ENCODE results near the gene MYZAP. TPM values are rescaled to one million over a fixed set of nuclear protein-coding genes. Genes with fewer than 3 reads are reported as not detected.

Gene MYZAP
- total RNA-seq, 1 donor from 2014 or later: 1.6 TPM

DNA sequence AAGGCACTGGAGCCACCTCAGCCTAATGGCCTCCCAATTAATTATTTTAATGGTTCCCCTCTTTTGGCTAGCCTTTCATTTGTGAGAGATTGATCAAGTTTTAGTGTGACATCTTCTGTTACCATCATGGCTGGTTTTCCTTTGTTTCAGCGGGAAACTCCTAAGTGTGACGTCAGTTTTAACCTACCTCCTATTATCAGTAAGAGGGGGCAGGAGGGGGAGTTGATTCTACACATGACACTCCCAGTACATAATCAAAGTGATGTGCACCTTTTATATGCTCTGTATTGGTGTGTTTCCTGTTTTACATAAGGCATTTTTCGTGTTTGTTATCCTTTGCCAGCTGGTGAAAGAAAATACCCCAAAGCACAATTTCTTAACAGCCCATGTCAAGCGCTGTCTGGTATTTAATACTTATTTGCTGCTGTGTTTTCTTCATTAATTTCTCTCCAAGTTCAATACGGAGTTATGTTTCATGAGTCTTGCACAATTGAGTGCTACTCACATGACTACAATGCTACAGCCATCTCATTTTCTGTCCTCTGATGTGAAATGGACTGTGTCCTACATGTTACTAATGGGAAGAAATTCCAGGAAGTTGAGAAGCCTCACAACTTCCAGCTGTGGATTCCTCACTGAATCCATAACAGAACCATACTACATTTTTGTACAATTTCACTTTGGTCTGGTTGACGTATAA, 62.6 kb downstream of the MYZAP start:
- FAIRE-seq: no peak
- no peak for DNase-seq (ENCODE audit: low spot score in 2 of 2)

DNA sequence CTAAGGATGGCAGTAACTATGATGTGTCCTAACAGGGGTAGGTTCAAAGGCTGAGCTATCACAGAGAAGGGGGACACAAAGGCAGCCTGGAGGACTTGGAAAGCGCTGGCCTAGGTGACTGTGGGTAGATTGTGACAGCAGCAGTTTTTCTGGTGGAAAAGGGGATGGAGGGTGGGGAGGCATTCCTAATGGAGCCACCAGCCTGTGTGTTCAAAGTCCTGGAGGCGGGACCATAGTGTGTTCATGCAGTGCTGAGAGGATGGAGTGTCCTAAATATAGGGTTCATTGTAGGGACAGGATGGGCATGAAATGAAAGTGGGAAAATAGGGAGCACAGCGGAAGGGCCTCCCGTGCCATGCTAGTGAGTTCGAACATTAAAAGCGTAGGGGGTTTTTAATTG, 63.3 kb downstream of the MYZAP start:
- DNase-seq (ENCODE audit: low spot score in 2 of 2): no peak
- FAIRE-seq: no peak

DNA sequence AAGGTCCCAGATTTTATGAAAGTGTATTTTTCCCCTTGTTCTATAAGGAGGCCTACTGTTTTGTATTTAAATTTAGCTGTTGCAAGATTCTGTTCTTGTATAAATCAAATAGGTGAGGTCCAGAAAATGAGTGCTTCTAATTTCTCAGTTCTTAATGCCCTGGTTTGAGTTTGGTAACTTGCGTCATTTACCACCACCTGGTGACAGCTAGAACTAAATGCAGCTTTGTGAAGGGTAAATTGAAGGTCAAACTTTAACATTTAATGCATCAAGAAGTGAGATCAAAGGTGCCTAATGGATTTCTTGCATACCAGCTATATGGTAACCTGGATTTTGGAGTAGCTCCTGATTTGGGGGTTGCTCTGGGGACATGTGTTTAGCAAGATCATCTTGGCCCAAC, 64.1 kb downstream of the MYZAP start:
- DNase-seq (ENCODE audit: low spot score in 2 of 2) (no peak), FAIRE-seq (no peak)

DNA sequence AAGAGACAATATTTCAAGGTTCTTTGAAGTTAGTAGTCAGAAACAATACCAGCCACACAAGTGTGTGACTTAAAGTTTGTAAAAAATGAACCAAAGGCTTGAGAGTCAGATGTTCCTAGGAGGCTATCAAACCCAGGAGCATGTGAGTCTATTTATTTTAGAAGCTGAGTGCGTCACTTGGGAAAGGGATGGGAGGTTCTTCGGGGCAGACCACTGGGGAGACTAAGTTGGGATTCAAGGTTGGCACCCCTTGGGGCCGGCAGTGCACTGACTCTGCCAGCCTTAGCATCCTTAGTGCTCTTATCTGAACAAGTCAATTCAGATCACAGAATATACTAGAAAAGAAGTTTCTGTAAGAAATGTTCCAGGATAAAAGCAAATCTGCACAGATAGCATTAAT, 64.7 kb downstream of the MYZAP start:
- no peak for DNase-seq (ENCODE audit: low spot score in 2 of 2)
- no peak for FAIRE-seq

DNA sequence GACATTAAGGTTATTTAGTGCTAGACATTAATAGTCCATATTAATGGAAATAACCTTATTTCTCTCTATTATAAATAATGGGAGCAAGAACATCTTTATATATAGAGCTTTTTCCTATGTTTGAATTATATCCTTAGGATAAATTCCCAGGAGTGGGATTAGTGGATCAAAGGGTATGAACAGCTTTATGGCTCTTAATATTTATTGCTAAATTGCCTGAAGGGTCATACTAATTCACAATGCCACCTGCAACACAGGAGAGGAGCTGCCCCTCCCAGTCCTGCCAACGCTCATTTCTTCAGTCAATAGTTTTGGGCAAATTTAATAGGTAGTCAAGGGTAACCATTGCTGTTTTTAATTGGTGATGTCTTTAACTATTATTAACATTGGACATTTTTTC, 65.9 kb downstream of the MYZAP start:
- no peak for DNase-seq (ENCODE audit: low spot score in 2 of 2)

DNA sequence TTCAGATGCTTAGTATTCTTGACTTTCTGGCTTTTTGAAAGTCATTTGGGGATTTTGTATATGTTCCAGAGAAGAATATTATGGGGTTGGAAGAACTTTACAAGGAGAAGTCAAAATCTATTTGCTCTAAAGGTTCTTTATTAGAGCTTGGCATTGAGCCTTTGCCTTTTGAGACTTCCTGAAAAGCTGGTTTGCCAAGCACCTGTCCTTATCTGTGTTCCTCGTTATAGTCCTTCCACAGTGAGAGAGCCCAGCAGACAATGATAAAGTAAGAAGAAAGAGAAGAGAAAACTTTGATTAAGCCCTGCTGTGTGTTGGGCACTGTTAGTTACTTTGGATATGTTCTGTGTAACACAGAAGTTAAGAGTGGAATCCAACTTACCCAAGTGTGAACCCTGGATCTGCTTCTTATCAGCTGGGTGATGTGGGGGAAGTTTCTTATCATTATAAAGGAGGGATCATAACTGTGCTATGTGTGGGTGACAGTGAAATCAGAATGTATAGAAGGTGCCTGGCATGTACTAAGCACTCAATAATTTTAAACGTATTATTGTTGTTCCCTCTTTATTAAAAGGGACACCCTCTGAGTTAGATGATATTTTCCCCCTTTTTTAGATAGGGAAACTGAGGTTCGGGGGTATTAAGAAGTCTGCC, 70.5 kb downstream of the MYZAP start:
- FAIRE-seq: no peak

More for the DNA sequence above, 65.9 kb downstream of the MYZAP start:
- no peak for FAIRE-seq

DNA sequence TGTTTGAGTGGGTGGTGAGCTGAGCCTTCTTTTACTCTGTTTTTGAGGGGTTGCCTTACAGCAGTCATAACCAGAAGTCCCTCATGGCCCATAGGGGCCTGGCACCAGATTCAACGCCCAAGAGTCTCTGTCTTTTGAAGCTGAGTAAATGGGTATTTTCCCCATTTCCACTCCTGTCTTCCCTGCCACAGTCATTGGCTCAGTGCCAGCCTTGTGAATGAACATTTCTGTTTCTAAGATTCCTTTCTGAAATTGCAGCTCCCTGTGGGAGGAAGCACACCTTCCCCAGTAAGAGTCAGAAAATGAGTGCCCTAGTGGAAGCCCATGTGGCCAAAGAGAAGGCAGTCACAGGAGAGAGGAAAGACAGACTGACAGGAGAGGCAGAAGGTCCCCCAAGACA, 71.1 kb downstream of the MYZAP start:
- DNase-seq (ENCODE audit: low spot score in 2 of 2) (no peak), FAIRE-seq (no peak)

More for the DNA sequence above, 70.5 kb downstream of the MYZAP start:
- no peak for DNase-seq (ENCODE audit: low spot score in 2 of 2)

DNA sequence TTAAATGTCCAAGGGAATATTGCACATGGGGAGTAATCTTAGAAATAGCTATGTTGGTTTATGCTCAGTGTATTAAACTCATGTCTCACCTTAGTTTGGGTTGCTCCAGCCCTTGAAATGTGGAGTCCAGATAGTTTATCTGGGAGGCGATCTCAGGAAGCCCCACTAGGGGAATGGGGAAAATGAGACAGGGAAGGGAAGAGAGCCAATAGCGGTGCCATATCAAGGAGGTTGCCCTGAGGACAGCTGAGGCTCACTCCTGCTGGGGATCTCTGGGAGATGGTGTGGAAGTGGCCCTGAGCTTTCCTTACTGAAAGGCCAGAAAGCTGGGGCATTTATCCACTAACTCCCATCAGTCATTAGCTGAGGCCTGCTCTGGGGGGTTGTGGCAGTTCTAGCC, 71.6 kb downstream of the MYZAP start:
- no peak for FAIRE-seq
- DNase-seq (ENCODE audit: low spot score in 2 of 2): no peak

DNA sequence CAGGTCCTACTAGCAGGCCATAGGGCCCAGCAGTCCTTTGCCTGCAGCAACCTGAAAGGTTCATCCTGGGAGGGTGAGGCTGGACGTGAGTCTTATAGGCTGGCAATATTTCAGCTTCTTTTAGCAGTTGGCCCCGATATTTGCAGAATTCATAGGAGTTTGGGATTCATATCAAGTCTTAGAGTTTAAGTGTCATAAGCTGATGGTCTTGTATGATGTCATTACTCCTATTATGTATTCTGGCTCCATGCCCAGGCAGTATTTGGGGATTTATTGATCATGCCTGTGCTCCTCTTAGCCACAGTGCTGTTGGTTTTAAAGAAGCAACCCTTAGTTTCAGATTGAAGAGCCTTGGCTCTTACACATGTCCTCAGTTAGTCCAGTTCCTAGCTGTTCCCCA, 73.5 kb downstream of the MYZAP start:
- FAIRE-seq (no peak), DNase-seq (ENCODE audit: low spot score in 2 of 2) (no peak)

DNA sequence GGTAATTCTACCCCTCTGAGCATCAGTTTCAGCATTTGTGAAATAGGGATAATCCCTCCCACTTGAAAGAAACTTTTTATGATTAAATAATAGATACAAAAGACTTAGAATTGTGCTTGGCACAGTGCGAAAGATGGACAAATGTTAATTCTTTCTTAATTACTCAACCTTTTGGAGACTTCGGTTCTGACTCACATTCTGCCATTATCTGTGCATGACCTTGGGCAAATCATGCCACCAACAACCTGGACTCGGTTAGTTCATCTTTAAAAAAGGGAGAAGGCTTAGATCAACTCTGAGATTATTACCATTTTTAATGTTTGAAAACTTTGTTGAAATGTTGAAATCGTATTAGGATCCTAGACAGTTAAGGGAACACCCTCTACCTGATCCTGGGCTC, 74.2 kb downstream of the MYZAP start:
- FAIRE-seq (no peak), DNase-seq (ENCODE audit: low spot score in 2 of 2) (no peak)

DNA sequence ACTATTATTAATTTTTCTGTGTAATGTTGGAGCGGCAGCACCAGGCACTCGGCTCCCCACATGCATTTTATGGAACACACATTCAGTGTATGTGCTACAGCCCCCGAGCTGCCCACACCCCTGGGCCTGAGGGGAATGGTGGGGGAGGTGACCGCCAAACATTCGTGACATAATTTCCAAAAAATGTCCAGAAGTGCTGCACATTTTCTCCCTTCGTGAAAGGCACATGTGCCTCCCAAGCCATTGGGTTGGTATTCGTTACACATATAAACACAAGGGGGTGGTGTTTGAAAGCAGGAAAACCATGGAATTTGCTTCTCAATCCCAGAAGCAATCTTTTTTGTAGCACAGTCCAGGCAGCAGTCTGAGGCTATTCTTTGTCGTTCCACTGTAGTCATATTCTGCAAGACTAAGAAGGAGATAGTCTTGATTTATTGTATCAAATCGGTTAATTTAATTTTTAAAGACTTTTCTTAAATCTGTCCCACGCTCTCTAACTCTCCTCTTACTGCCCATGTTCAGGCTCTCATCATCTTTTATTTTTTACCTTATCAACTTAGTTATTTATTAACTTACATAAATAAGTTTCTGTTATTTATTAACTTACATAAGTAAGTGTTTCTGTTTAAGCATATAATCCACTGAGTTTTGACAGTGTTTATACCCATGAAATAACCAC, 75.6 kb downstream of the MYZAP start:
- peak; percentile 2 to 24 for DNase-seq (ENCODE audit: low spot score in 2 of 2)
- no peak for FAIRE-seq

DNA sequence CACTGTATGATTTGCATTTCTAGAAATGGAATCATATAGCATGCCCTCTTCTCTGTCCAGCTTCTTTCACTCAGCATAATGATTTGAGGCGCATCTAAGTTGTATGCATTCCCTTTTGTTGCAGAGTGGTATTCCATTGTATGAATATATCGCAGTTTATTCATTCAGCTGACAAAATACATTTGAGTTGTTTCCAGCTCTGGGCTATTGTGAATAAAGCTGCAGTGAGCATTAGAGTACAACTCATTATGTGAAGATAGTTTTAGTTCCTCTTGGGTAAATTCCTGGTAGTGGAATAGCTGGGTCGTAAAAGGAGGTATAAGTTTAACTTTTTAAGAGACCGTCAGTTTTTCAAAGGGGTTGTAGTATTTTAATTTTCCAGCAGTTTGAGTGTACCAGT, 76.3 kb downstream of the MYZAP start:
- DNase-seq (ENCODE audit: low spot score in 2 of 2): no peak
- no peak for FAIRE-seq

DNA sequence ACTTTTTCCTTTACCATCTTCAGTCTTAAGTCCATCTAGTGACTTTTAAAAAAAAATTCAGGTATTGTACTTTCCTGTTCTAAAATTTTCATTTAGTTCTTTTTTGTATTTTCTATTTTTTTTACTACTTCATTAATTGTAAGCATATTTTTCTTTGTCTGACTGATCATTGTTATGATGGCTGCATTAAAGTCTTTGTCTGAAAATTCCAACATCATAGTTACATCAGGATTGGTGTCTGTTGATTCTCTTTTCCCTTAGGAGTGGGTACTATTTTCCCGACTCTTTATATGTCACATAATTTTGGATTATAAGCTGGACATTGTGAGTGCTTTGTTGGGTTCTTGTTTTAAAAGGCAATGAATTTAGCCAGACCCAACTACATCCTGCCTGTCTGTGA, 79.9 kb downstream of the MYZAP start:
- FAIRE-seq: peak; percentile 72
- no peak for DNase-seq (ENCODE audit: low spot score in 2 of 2)

DNA sequence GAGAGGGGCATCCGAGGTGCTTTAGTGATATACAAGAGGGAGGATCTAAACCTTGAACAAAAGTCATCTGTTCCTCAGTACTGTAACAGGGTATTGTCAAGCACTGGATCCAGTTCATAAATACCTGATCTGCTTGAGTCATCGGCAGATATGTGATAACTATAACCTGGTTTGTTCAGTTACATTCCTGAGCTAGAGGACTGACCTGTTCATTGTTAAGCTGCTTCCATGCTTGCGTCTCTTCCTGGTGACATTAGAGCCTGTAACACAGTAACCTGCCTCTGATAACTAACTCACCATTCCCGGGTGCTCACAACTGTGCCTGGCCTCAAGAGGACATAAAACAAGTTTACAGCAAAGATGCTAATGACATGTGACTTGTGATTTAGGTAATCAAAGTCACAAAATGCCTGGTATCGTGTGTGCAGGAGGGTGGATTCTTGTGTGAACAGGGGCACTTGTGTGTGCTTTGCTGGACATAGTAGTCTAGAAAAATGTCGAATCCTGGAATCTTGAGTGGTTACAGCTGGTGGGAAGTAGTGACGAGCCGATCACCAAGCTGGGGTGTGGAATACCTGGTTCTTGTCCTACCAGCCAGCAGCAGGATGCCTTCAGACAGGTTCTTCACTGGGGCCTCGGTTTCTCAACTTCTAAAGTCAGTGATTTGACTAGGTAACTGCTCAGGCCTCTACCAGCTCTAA, 83.9 kb downstream of the MYZAP start:
- DNase-seq (ENCODE audit: low spot score in 2 of 2) (no peak), FAIRE-seq (no peak)

DNA sequence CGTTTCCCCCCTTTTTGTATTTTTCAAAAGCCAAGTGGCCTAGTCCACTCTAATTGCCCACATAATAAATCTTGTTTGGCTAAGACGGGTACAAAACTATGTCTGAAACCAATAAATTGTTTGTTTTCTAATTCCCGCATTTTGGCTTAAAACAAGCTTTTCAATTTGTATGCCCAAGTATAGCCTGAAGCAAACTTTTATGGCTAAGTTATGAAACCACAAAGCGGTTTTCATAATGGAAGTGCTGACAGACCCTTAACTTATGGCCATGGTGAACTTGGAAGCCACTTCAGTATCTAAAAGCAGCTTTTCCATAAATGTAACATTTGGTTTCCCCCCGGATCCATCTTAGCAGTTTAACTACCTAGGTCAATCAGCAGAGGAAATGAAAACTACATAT, 84.9 kb downstream of the MYZAP start:
- FAIRE-seq (no peak), DNase-seq (ENCODE audit: low spot score in 2 of 2) (no peak)

DNA sequence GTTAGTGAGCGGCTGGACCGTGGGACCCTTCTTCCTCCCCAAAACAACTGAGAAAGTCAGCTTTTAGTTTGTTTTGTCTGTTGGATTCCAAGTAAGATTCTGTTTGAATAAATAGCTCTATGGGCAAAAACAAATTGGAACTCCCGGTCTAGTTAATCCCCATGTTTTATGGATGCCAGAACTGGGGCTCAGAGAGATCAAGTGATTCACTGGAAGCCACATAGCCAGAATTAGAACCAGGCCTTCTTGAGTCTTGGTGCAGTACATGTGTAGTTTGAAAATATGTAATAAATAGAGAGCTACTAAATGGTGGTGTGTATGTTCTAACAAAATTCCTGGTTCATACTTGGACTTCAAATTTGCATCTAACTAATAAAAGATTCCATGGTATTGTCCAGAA, 85.5 kb downstream of the MYZAP start:
- no peak for FAIRE-seq
- DNase-seq (ENCODE audit: low spot score in 2 of 2): no peak

DNA sequence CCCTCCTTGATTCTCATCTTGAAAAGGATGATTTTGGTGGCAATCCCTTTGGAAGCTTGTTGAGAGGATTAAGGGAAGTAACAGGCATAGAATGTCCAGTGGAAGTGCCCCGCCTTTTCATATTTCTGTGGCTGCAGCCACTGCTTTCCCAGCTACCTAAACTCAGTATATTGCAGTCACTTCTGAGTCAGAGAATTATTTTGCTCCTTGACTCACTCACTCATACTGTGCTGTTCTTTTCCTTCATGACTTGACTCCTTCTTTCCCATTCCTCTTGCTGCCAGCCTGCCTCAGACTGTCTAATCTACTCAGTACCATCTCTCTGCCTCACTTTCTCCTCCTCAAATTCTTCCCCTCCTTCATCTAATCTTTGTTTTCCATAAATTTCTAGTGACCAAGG, 88.3 kb downstream of the MYZAP start:
- no peak for DNase-seq (ENCODE audit: low spot score in 2 of 2)
- no peak for FAIRE-seq

DNA sequence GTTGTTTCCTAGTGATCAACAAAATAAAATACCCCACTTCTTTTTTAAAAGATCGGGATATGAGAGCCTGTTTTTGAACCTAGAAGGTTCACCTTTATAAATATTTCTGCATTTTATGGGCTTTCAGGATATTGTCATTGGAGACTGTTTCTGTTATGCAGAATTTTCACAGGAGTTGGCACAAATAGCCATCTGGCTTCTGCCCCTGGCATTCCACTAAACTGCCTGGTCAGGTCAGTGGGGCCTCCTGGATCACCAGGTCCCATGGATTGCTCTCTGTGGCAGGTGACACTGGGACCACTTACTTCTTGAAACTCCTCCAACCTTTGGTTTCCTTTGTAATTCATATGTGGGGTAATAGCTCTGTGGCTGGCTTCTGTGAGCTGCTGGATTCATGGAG, 89.3 kb downstream of the MYZAP start:
- no peak for DNase-seq (ENCODE audit: low spot score in 2 of 2)
- no peak for FAIRE-seq

DNA sequence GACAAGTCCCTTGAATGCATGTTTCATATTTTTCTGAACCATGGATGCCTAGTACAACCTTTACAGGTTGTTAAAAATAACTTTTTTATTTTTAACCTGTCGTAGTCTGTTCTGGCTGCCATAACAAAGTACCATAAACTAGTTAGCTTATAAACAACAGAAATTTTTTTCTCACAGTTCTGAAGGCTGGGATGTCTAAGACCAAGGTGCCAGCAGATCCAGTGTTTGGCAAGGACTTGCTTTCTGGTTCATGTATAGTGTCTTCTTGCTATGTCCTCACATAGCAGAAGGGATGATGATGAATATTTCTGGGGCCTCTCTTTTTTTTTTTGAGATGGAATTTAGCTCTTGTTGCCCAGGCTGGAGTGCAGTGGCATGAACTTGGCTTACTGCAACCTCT, 91.8 kb downstream of the MYZAP start:
- DNase-seq (ENCODE audit: low spot score in 2 of 2) (no peak), FAIRE-seq (no peak)

DNA sequence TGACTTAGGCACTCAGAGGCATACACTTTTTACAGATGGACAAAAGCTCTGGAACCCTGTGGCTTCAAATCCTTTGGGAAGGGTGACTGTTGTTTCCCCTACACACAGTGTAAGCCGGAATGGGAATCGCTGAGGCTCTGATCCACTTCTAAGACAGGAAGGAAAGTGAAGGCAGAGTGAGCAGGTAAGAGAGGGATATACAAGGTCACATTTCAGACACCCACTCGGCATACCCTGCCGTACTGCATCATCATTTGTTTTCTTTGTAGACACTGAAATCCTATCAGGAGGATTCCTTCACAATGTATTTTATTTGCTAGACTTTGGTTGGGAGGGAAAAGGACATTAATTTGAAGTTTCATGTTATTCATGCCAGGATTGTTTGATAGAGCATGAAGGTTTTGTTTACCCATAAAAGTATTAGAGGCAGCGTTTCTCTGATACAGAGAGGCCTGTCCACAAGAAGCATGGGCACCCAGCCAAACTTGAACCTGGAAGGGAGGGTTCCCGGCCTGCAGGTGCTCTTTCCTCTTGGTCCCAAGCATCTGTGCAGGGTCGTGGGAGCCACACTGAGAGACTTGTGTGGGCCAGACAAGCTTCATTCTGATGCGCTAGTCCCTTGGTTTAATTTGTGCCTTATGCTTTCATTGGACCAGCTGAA, 92.9 kb downstream of the MYZAP start:
- no peak for DNase-seq (ENCODE audit: low spot score in 2 of 2)
- FAIRE-seq: no peak

Data from frontal cortex (tissue), 4 donors.